OCI-LY1 (cell line): ENCODE data around the gene TAF3.

Experiments used
- H2AFZ ChIP-seq: fragments of 200-600 bp; sonication (generic), shearing (Covaris generic); 2 replicates; pipeline ENCODE4 v1.6.0; 2014; ENCODE audit warnings: antibody characterized with exemption, mild to moderate bottlenecking, low read length
- H3F3A ChIP-seq: fragments of 200-600 bp; sonication (generic), shearing (Covaris generic); 2 replicates; pipeline ENCODE4 v1.6.0; 2014; ENCODE audit warnings: mild to moderate bottlenecking, antibody characterized with exemption, low read length, moderate library complexity; ENCODE audit not compliant: insufficient read depth
- H3K27ac ChIP-seq: fragments of 200-600 bp; sonication (generic); 2 replicates; pipeline ENCODE4 v1.5.1; 2014; ENCODE audit warnings: low read length, mixed run types, mild to moderate bottlenecking, low read depth; ENCODE audit not compliant: poor library complexity, severe bottlenecking
- H3K27me3 ChIP-seq: fragments of 200-600 bp; sonication (generic); 2 replicates; pipeline ENCODE4 v1.6.0; 2014; ENCODE audit warnings: antibody characterized with exemption, mild to moderate bottlenecking, low read length, moderate library complexity; ENCODE audit not compliant: insufficient read depth
- H3K36me3 ChIP-seq: fragments of 200-600 bp; sonication (generic); 2 replicates; pipeline ENCODE4 v1.6.1; 2014; ENCODE audit warnings: mild to moderate bottlenecking, antibody characterized with exemption, low read length, moderate library complexity, mixed read lengths; ENCODE audit not compliant: insufficient read depth
- H3K4me1 ChIP-seq: fragments of 200-600 bp; sonication (generic); 2 replicates; pipeline ENCODE4 v1.5.1; 2014; ENCODE audit warnings: mild to moderate bottlenecking, low read length, moderate library complexity; ENCODE audit not compliant: insufficient read depth, severe bottlenecking
- H3K4me2 ChIP-seq: fragments of 200-600 bp; sonication (generic), shearing (Covaris generic); 2 replicates; pipeline ENCODE4 v1.6.1; 2014; ENCODE audit warnings: low read length
- H3K4me3 ChIP-seq: fragments of 200-600 bp; sonication (generic); 2 replicates; pipeline ENCODE4 v1.5.1; 2014; ENCODE audit warnings: low read length, low read depth, mild to moderate bottlenecking, mixed read lengths; ENCODE audit not compliant: poor library complexity, severe bottlenecking
- H3K79me2 ChIP-seq: fragments of 200-600 bp; shearing (Covaris generic); 2 replicates; pipeline ENCODE4 v1.6.1; 2016; ENCODE audit warnings: mixed run types, low read length, mixed read lengths; ENCODE audit not compliant: insufficient read depth
- H3K9ac ChIP-seq: fragments of 200-600 bp; sonication (generic), shearing (Covaris generic); 2 replicates; pipeline ENCODE4 v1.6.1; 2014; ENCODE audit warnings: mild to moderate bottlenecking, low read length, mixed read lengths
- H3K9me2 ChIP-seq: fragments of 200-600 bp; sonication (generic), shearing (Covaris generic); 2 replicates; pipeline ENCODE4 v1.6.1; 2014; ENCODE audit warnings: low read depth, mild to moderate bottlenecking, low read length, mixed read lengths
- H3K9me3 ChIP-seq: fragments of 200-600 bp; shearing (Covaris generic); 2 replicates; pipeline ENCODE4 v1.6.1; 2014; ENCODE audit warnings: low read length, mixed read lengths
- H4K20me1 ChIP-seq: fragments of 200-600 bp; sonication (generic), shearing (Covaris generic); 2 replicates; pipeline ENCODE4 v1.6.0; 2016; ENCODE audit warnings: mild to moderate bottlenecking, low read length; ENCODE audit not compliant: insufficient read depth
- CTCF ChIP-seq: fragments of 200-600 bp; sonication (generic), shearing (Covaris generic); IDR thresholded peaks from 2 replicates; pipeline ENCODE4 v1.5.1; 2017; ENCODE audit warnings: mild to moderate bottlenecking, antibody characterized with exemption, low read length, moderate library complexity, mixed read lengths
- EZH2 ChIP-seq: fragments of 200-600 bp; sonication (generic), shearing (Covaris generic); IDR thresholded peaks from 2 replicates; pipeline ENCODE4 v1.8.0; 2017; ENCODE audit warnings: borderline replicate concordance, mixed run types, mild to moderate bottlenecking, antibody characterized with exemption, low read length, moderate library complexity, mixed read lengths

TAF3 gene

GRCh38 chr10:8032558-8032957 lies 214.3 kb downstream of the TAF3 start:
- no peaks in the 10 kb centered on the region; the same call in 1 of the 2 replicates for H3K27me3 ChIP-seq

GRCh38 chr10:8033812-8034465 lies 215.6 kb downstream of the TAF3 start:
- TF ChIP-seq CTCF (no peak), EZH2 (no peak)
- Histone ChIP-seq H3K4me1 (no peaks in the 10 kb centered on the region), H3F3A (no peaks in the 10 kb centered on the region), H3K4me3 (no peak overlapping the region), H3K9ac (no peak overlapping the region), H3K27ac (no peak overlapping the region), H3K27me3 (no peaks in the 10 kb centered on the region; the same call in 1 of the 2 replicates), H3K9me2 (no peaks in the 10 kb centered on the region), H3K79me2 (no peaks in the 10 kb centered on the region), H2AFZ (no peak overlapping the region), H3K9me3 (no peaks in the 10 kb centered on the region), H3K36me3 (no peaks in the 10 kb centered on the region), H3K4me2 (no peak overlapping the region), H4K20me1 (no peaks in the 10 kb centered on the region)

More at GRCh38 chr10:8032558-8032957, 214.3 kb downstream of the TAF3 start:
- no peaks in the 10 kb centered on the region for H3K4me1 ChIP-seq
- no peaks in the 10 kb centered on the region for H3K9me2 ChIP-seq
- no peak overlapping the region for H3K27ac ChIP-seq
- no peak overlapping the region for H3K4me3 ChIP-seq
- no peak overlapping the region for H3K4me2 ChIP-seq
- H3K9me3 ChIP-seq: no peaks in the 10 kb centered on the region
- H3K79me2 ChIP-seq: no peaks in the 10 kb centered on the region
- H3K9ac ChIP-seq: no peak overlapping the region
- no peaks in the 10 kb centered on the region for H3F3A ChIP-seq
- no peak overlapping the region for H2AFZ ChIP-seq
- no peaks in the 10 kb centered on the region for H3K36me3 ChIP-seq
- no peak for TF ChIP-seq CTCF
- TF ChIP-seq EZH2: no peak
- H4K20me1 ChIP-seq: no peaks in the 10 kb centered on the region

- Histone ChIP-seq H3K4me3 (no peak overlapping the region), H3K79me2 (no peaks in the 10 kb centered on the region), H3K27me3 (no peaks in the 10 kb centered on the region; the same call in 1 of the 2 replicates), H3K4me1 (no peaks in the 10 kb centered on the region), H3K36me3 (no peaks in the 10 kb centered on the region), H3K9me2 (no peaks in the 10 kb centered on the region), H3K4me2 (no peak overlapping the region), H2AFZ (no peak overlapping the region), H3K9ac (no peak overlapping the region), H4K20me1 (no peaks in the 10 kb centered on the region), H3F3A (no peaks in the 10 kb centered on the region), H3K9me3 (no peaks in the 10 kb centered on the region), H3K27ac (no peak overlapping the region)
- TF ChIP-seq EZH2 (no peak), CTCF (no peak)
These were observed 216.2 kb downstream of the TAF3 start for GRCh38 chr10:8034466-8035005.
